ENCODE data around the gene EXOC4.

The EXOC4 gene

DNA sequence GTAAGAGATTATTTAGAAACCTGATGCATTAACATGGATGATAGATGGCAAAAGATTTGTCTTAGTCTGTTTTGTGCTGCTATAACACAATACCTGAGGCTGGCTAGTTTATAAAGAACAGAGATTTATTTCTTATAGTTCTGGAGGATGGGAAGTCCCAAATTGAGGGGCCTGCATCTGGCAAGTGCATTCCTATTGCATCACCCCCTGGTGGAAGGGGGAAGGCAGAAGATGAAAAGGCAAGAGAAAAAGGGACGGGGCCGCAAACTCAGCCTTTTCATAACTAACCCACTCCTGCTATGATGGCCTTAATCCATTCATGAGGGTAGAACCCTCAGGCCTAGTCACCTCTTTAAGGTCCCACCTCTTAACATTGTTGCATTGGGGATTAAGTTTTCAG, 720.8 kb downstream of the EXOC4 start:
- H2AFZ ChIP-seq (ENCODE audit: low read length) = no peak overlapping the region
- H3K27ac ChIP-seq (ENCODE audit: low read depth, low read length, poor library complexity, severe bottlenecking) = no peak overlapping the region
- H3K4me1 ChIP-seq (ENCODE audit: insufficient read depth, low read length, severe bottlenecking) = peaks cover 15% of the 10 kb centered on the region
- H3K9ac ChIP-seq (ENCODE audit: low read length) = no peak overlapping the region
- H3K4me2 ChIP-seq (ENCODE audit: low read length) = no peak overlapping the region
- H3K79me2 ChIP-seq (ENCODE audit: insufficient read depth, low read length) = no peaks in the 10 kb centered on the region
- H3K36me3 ChIP-seq (ENCODE audit: insufficient read depth, low read length) = no peaks in the 10 kb centered on the region
- TF ChIP-seq, protein P1, sequence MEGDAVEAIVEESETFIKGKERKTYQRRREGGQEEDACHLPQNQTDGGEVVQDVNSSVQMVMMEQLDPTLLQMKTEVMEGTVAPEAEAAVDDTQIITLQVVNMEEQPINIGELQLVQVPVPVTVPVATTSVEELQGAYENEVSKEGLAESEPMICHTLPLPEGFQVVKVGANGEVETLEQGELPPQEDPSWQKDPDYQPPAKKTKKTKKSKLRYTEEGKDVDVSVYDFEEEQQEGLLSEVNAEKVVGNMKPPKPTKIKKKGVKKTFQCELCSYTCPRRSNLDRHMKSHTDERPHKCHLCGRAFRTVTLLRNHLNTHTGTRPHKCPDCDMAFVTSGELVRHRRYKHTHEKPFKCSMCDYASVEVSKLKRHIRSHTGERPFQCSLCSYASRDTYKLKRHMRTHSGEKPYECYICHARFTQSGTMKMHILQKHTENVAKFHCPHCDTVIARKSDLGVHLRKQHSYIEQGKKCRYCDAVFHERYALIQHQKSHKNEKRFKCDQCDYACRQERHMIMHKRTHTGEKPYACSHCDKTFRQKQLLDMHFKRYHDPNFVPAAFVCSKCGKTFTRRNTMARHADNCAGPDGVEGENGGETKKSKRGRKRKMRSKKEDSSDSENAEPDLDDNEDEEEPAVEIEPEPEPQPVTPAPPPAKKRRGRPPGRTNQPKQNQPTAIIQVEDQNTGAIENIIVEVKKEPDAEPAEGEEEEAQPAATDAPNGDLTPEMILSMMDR (IDR thresholded peaks at IDR 0.05; ENCODE audit: low read length) = no peak
- no peak for TF ChIP-seq EZH2 (IDR thresholded peaks at IDR 0.05; ENCODE audit: borderline replicate concordance, low read length)
- no peak overlapping the region for H3K4me3 ChIP-seq (ENCODE audit: low read depth, low read length, poor library complexity, severe bottlenecking)
- H3K27me3 ChIP-seq (ENCODE audit: insufficient read depth, low read length) = no peaks in the 10 kb centered on the region
- no peaks in the 10 kb centered on the region for H3F3A ChIP-seq (ENCODE audit: insufficient read depth, low read length)
- no peaks in the 10 kb centered on the region for H3K9me2 ChIP-seq (ENCODE audit: low read depth, low read length)
- no peaks in the 10 kb centered on the region for H4K20me1 ChIP-seq (ENCODE audit: insufficient read depth, low read length)
- no peaks in the 10 kb centered on the region for H3K9me3 ChIP-seq (ENCODE audit: low read length)

- Histone ChIP-seq H3K4me1 (ENCODE audit: insufficient read depth, low read length, severe bottlenecking) (peaks cover 15% of the 10 kb centered on the region), H3K9me3 (ENCODE audit: low read length) (no peaks in the 10 kb centered on the region), H3K79me2 (ENCODE audit: insufficient read depth, low read length) (no peaks in the 10 kb centered on the region), H3K4me2 (ENCODE audit: low read length) (no peak overlapping the region), H3K9ac (ENCODE audit: low read length) (no peak overlapping the region), H3K9me2 (ENCODE audit: low read depth, low read length) (no peaks in the 10 kb centered on the region), H4K20me1 (ENCODE audit: insufficient read depth, low read length) (no peaks in the 10 kb centered on the region), H3K27ac (ENCODE audit: low read depth, low read length, poor library complexity, severe bottlenecking) (no peak overlapping the region), H3K36me3 (ENCODE audit: insufficient read depth, low read length) (no peaks in the 10 kb centered on the region), H2AFZ (ENCODE audit: low read length) (no peak overlapping the region), H3K4me3 (ENCODE audit: low read depth, low read length, poor library complexity, severe bottlenecking) (no peak overlapping the region), H3K27me3 (ENCODE audit: insufficient read depth, low read length) (no peaks in the 10 kb centered on the region), H3F3A (ENCODE audit: insufficient read depth, low read length) (no peaks in the 10 kb centered on the region)
- TF ChIP-seq, protein P1 (IDR thresholded peaks at IDR 0.05; ENCODE audit: low read length) = no peak
- TF ChIP-seq EZH2 (IDR thresholded peaks at IDR 0.05; ENCODE audit: borderline replicate concordance, low read length) = no peak
Observed at GRCh38 chr7:133975130-133975529, 722.3 kb downstream of the EXOC4 start.

- Histone ChIP-seq H3K4me3 (ENCODE audit: low read depth, low read length, poor library complexity, severe bottlenecking) (no peak overlapping the region), H3K4me2 (ENCODE audit: low read length) (no peak overlapping the region), H4K20me1 (ENCODE audit: insufficient read depth, low read length) (no peaks in the 10 kb centered on the region), H3K27me3 (ENCODE audit: insufficient read depth, low read length) (no peaks in the 10 kb centered on the region), H3K36me3 (ENCODE audit: insufficient read depth, low read length) (no peaks in the 10 kb centered on the region), H3K9me2 (ENCODE audit: low read depth, low read length) (no peaks in the 10 kb centered on the region), H2AFZ (ENCODE audit: low read length) (no peak overlapping the region), H3K9me3 (ENCODE audit: low read length) (no peaks in the 10 kb centered on the region), H3K4me1 (ENCODE audit: insufficient read depth, low read length, severe bottlenecking) (peaks cover 15% of the 10 kb centered on the region), H3K9ac (ENCODE audit: low read length) (no peak overlapping the region), H3K79me2 (ENCODE audit: insufficient read depth, low read length) (no peaks in the 10 kb centered on the region), H3F3A (ENCODE audit: insufficient read depth, low read length) (no peaks in the 10 kb centered on the region), H3K27ac (ENCODE audit: low read depth, low read length, poor library complexity, severe bottlenecking) (no peak overlapping the region)
- TF ChIP-seq, protein P1 (IDR thresholded peaks at IDR 0.05; ENCODE audit: low read length) = no peak
- no peak for TF ChIP-seq EZH2 (IDR thresholded peaks at IDR 0.05; ENCODE audit: borderline replicate concordance, low read length)
Observed at GRCh38 chr7:133976140-133976539, 723.3 kb downstream of the EXOC4 start.

All from OCI-LY1 (cell line).